Measurements from ENCODE around the gene CCDC200. TPM values are rescaled to one million over a fixed set of nuclear protein-coding genes. Genes with fewer than 3 reads are reported as not detected.
A peak's percentile ranks its signal among the peaks of the same experiment; 100 is the strongest.

CCDC200 gene
- total RNA-seq, 2 donors from 2014 or later: not detected

GRCh38 chr17:43175213-43176118 lies 53.0 kb downstream of the CCDC200 start:
- no peak overlapping the region for H3K4me3 ChIP-seq
- intact Hi-C loops (cut with DNase I): no loop called here
- TF ChIP-seq, protein P1, sequence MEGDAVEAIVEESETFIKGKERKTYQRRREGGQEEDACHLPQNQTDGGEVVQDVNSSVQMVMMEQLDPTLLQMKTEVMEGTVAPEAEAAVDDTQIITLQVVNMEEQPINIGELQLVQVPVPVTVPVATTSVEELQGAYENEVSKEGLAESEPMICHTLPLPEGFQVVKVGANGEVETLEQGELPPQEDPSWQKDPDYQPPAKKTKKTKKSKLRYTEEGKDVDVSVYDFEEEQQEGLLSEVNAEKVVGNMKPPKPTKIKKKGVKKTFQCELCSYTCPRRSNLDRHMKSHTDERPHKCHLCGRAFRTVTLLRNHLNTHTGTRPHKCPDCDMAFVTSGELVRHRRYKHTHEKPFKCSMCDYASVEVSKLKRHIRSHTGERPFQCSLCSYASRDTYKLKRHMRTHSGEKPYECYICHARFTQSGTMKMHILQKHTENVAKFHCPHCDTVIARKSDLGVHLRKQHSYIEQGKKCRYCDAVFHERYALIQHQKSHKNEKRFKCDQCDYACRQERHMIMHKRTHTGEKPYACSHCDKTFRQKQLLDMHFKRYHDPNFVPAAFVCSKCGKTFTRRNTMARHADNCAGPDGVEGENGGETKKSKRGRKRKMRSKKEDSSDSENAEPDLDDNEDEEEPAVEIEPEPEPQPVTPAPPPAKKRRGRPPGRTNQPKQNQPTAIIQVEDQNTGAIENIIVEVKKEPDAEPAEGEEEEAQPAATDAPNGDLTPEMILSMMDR (IDR thresholded peaks at IDR 0.05): no peak
- no peaks in the 10 kb centered on the region for H3K27me3 ChIP-seq
- DNase-seq: no peak
- peak overlapping the region in 1 of 2 donors; percentile 4 for H3K9ac ChIP-seq (ENCODE audit: low read depth in 2 of 2, low read length in 2 of 2)
- peak overlapping the region; percentile 74 for H3K27ac ChIP-seq
- peaks cover 18% of the 10 kb centered on the region for H3K36me3 ChIP-seq
- no peaks in the 10 kb centered on the region for H3K9me3 ChIP-seq
- peaks cover 12% of the 10 kb centered on the region for H3K4me1 ChIP-seq

DNA sequence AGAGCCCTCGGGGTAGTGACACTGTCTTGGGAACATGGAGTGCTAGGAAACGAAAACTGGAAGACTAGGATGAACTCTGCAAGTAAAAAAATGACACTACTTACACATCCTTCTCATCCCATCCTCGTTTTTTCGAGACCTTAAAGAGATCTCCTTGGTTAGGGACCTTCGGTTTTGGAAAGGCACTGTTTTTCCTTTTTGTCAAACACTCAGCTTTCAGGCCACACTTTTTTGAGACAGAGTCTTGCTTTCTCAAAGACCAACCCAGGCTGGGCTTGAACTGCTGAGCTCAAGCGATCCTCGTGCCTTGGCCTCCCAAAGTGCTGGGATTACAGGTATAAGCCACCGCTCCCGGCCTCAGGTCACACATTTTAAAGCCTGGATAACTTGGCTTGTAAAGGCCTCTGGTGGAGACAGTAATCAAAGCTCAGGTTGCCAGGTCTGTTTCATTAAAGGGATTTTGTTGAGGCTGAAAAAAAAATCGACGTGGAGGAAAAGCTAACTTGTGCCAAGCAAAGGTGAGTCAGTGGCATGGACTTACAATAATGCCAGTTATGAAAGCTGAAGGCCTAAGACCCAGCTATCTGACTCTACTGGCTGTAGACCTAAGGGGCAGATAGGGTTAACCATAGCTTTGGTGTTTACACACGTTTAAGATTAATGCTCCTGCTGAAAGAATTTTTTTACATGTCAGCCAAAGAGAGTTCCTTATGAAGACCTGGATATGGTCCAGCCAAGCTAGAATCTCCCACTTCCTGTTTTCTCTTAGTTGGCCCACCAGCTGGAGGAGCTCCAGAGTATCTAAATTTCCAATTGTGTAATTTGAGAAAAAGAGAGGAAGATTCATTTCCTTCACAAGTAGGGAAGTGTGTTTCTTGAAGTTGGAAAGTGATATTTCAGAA lies 56.6 kb downstream of the CCDC200 start:
- peaks cover 10% of the 10 kb centered on the region for H3K4me1 ChIP-seq
- intact Hi-C loops (cut with DNase I): no loop called here
- peak overlapping the region; percentile 97 for H3K27ac ChIP-seq
- TF ChIP-seq, protein P1 (IDR thresholded peaks at IDR 0.05): no peak
- peak; percentile 56 for DNase-seq
- no peaks in the 10 kb centered on the region for H3K27me3 ChIP-seq
- peak overlapping the region; percentile 81 to 97 for H3K9ac ChIP-seq (ENCODE audit: low read depth in 2 of 2, low read length in 2 of 2)
- H3K9me3 ChIP-seq: no peaks in the 10 kb centered on the region
- H3K36me3 ChIP-seq: no peaks in the 10 kb centered on the region
- H3K4me3 ChIP-seq: peak overlapping the region; percentile 70

Other genes with a start within 250 kb of the CCDC200 start
- gene PTGES3L, start 248.5 kb downstream of the CCDC200 start, total RNA-seq: 1 to 10 TPM; 1.5 to 2.4 TPM
- gene RUNDC1, start 248.1 kb downstream of the CCDC200 start, total RNA-seq: 10 to 100 TPM; 18.7 to 22.3 TPM
- 100 to 1,000 TPM; 707 to 851 TPM for gene RPL27, start 230.2 kb downstream of the CCDC200 start, total RNA-seq
- gene IFI35, start 221.8 kb downstream of the CCDC200 start, total RNA-seq: 10 to 100 TPM; 25.9 to 27.9 TPM
- gene VAT1, start 206.2 kb downstream of the CCDC200 start, total RNA-seq: 10 to 100 TPM; 33.2 to 61.5 TPM
- gene RND2, start 203.4 kb downstream of the CCDC200 start, total RNA-seq: under 1 TPM; 0.30 to 0.56 TPM
- gene BRCA1, start 103.3 kb downstream of the CCDC200 start, total RNA-seq: 10 to 100 TPM in 1 of 2 donors, 1 to 10 TPM in 1; 9.5 to 44.1 TPM
- gene NBR1, start 57.4 kb downstream of the CCDC200 start, total RNA-seq: 100 to 1,000 TPM in 1 of 2 donors, 10 to 100 TPM in 1; 92.8 to 159 TPM
- 10 to 100 TPM in 1 of 2 donors, 1 to 10 TPM in 1; 4.8 to 10.2 TPM for gene TMEM106A, start 16.7 kb downstream of the CCDC200 start, total RNA-seq
- gene RNU2-1, start 5.4 kb upstream of the CCDC200 start, total RNA-seq: 1,000 to 10,000 TPM; 2,735 to 6,693 TPM
- 1 to 10 TPM; 2.0 to 5.7 TPM for gene ARL4D, start 170.4 kb upstream of the CCDC200 start, total RNA-seq

All from colonic mucosa (tissue), 4 donors.